ENCODE data around the gene CD300LG. TPM values are rescaled to one million over a fixed set of nuclear protein-coding genes. Genes with fewer than 3 reads are reported as not detected.
"Not testable (repeated sequence)": the region's sequence is repeated elsewhere in the genome, so short reads cannot be mapped to it uniquely, and the experiment has no call there.

Gene CD300LG
- total and polyA plus RNA-seq, 4 experiments from 2014 or later = not detected

- H3K27me3 ChIP-seq (ENCODE audit: insufficient read depth, low read length) = peaks cover 6% of the 10 kb centered on the region
- DNase-seq = no peak
- intact Hi-C loops (cut with micrococcal nuclease) = no loop called here
- no peak overlapping the region for H3K4me3 Mint-ChIP-seq
- no peaks in the 10 kb centered on the region for H3K36me3 ChIP-seq (ENCODE audit: insufficient read depth, low read length)
- H3K4me1 ChIP-seq (ENCODE audit: insufficient read depth, low read length) = no peaks in the 10 kb centered on the region
- ChIA-PET POLR2A (ENCODE audit: partially characterized antibody) (no interaction called here), CTCF (ENCODE audit: partially characterized antibody) (no interaction called here)
- H3K27ac Mint-ChIP-seq = no peak overlapping the region
- no peaks in the 10 kb centered on the region for H3K9me3 ChIP-seq (ENCODE audit: control insufficient read depth in 1 of 2, low read length in 2 of 2)
- peaks cover 11 to 13% of the 10 kb centered on the region in 2 donors for H3K27me3 Mint-ChIP-seq
- H3K9me3 Mint-ChIP-seq = peaks cover 0 to 4% (median 0%) of the 10 kb centered on the region in 8 donors
- H3K27ac ChIP-seq (ENCODE audit: low read depth, low read length) = no peak overlapping the region
- no peaks in the 10 kb centered on the region for H3K36me3 Mint-ChIP-seq
- H3K4me3 ChIP-seq (ENCODE audit: low read length in 2 of 2) = no peak overlapping the region
- no peaks in the 10 kb centered on the region for H3K4me1 Mint-ChIP-seq
Observed at GRCh38 chr17:43861960-43862359, 15.0 kb downstream of the CD300LG start.

- peaks cover 11 to 21% of the 10 kb centered on the region in 2 donors for H3K27me3 Mint-ChIP-seq
- no peaks in the 10 kb centered on the region for H3K36me3 Mint-ChIP-seq
- no peaks in the 10 kb centered on the region for H3K36me3 ChIP-seq (ENCODE audit: insufficient read depth, low read length)
- POLR2A ChIA-PET (ENCODE audit: partially characterized antibody) = no interaction called here
- H3K27me3 ChIP-seq (ENCODE audit: insufficient read depth, low read length) = no peaks in the 10 kb centered on the region
- H3K4me1 Mint-ChIP-seq = no peaks in the 10 kb centered on the region
- peaks cover 0 to 2% (median 0%) of the 10 kb centered on the region in 8 donors for H3K9me3 Mint-ChIP-seq
- no peak overlapping the region for H3K4me3 ChIP-seq (ENCODE audit: low read length in 2 of 2)
- H3K27ac ChIP-seq (ENCODE audit: low read depth, low read length) = no peak overlapping the region
- CTCF ChIA-PET (ENCODE audit: partially characterized antibody) = interaction anchor here (0.5 to 6.4 kb wide), 2 partner anchors 14 to 136 kb away, joined by 3 to 37 read pairs; no protein-coding TSS in a partner anchor
- no peak for DNase-seq
- no peak overlapping the region for H3K4me3 Mint-ChIP-seq
- H3K27ac Mint-ChIP-seq = no peak overlapping the region
- H3K9me3 ChIP-seq (ENCODE audit: control insufficient read depth in 1 of 2, low read length in 2 of 2) = no peaks in the 10 kb centered on the region
- no peaks in the 10 kb centered on the region for H3K4me1 ChIP-seq (ENCODE audit: insufficient read depth, low read length)
- intact Hi-C loops (cut with micrococcal nuclease) = no loop called here
Observed at GRCh38 chr17:43864161-43864984, 17.4 kb downstream of the CD300LG start.

- Mint-ChIP-seq H3K36me3 (no peaks in the 10 kb centered on the region), H3K27ac (peak overlapping the region in 1 of 7 donors; percentile 25), H3K4me3 (peak overlapping the region in 1 of 8 donors; percentile 23), H3K4me1 (no peaks in the 10 kb centered on the region), H3K9me3 (peaks cover 0 to 2% (median 0%) of the 10 kb centered on the region in 8 donors), H3K27me3 (peaks cover 16 to 26% of the 10 kb centered on the region in 2 donors)
- Histone ChIP-seq H3K36me3 (ENCODE audit: insufficient read depth, low read length) (no peaks in the 10 kb centered on the region), H3K9me3 (ENCODE audit: control insufficient read depth in 1 of 2, low read length in 2 of 2) (no peaks in the 10 kb centered on the region), H3K27ac (ENCODE audit: low read depth, low read length) (no peak overlapping the region), H3K27me3 (ENCODE audit: insufficient read depth, low read length) (no peaks in the 10 kb centered on the region), H3K4me3 (ENCODE audit: low read length in 2 of 2) (no peak overlapping the region), H3K4me1 (ENCODE audit: insufficient read depth, low read length) (no peaks in the 10 kb centered on the region)
- POLR2A ChIA-PET (ENCODE audit: partially characterized antibody) = no interaction called here
- DNase-seq = no peak
- CTCF ChIA-PET (ENCODE audit: partially characterized antibody) = interaction anchor here (0.9 to 6.4 kb wide), 2 partner anchors 10 to 51 kb away, joined by 3 to 37 read pairs; no protein-coding TSS in a partner anchor
- intact Hi-C loops (cut with micrococcal nuclease) = no loop called here
Observed at GRCh38 chr17:43868226-43868994, 21.4 kb downstream of the CD300LG start.

GRCh38 chr17:43869031-43869430 is 22.1 kb downstream of the CD300LG start:
- H3K4me1 Mint-ChIP-seq; H3K4me3 ChIP-seq (ENCODE audit: low read length in 2 of 2); DNase-seq; POLR2A ChIA-PET (ENCODE audit: partially characterized antibody); H3K9me3 Mint-ChIP-seq; H3K4me3 Mint-ChIP-seq; H3K27ac ChIP-seq (ENCODE audit: low read depth, low read length); H3K36me3 ChIP-seq (ENCODE audit: insufficient read depth, low read length); H3K27me3 ChIP-seq (ENCODE audit: insufficient read depth, low read length); intact Hi-C loops (cut with micrococcal nuclease); H3K9me3 ChIP-seq (ENCODE audit: control insufficient read depth in 1 of 2, low read length in 2 of 2); H3K36me3 Mint-ChIP-seq; H3K27ac Mint-ChIP-seq; H3K4me1 ChIP-seq (ENCODE audit: insufficient read depth, low read length): not testable (repeated sequence)
- CTCF ChIA-PET (ENCODE audit: partially characterized antibody) = interaction anchor here (0.9 to 6.4 kb wide), 2 partner anchors 10 to 51 kb away, joined by 3 to 37 read pairs; no protein-coding TSS in a partner anchor
- H3K27me3 Mint-ChIP-seq = peaks cover 15 to 28% of the 10 kb centered on the region in 2 donors

GRCh38 chr17:43871946-43872690 is 25.1 kb downstream of the CD300LG start:
- intact Hi-C loops (cut with micrococcal nuclease) = no loop called here
- H3K9me3 Mint-ChIP-seq = peaks cover 0 to 2% (median 0%) of the 10 kb centered on the region in 8 donors
- H3K27ac ChIP-seq (ENCODE audit: low read depth, low read length) = no peak overlapping the region
- no peaks in the 10 kb centered on the region for H3K36me3 Mint-ChIP-seq
- peaks cover 12 to 23% of the 10 kb centered on the region in 2 donors for H3K27me3 Mint-ChIP-seq
- CTCF ChIA-PET (ENCODE audit: partially characterized antibody) = no interaction called here
- no peak for DNase-seq
- no peak overlapping the region for H3K4me3 Mint-ChIP-seq
- H3K4me1 ChIP-seq (ENCODE audit: insufficient read depth, low read length) = no peaks in the 10 kb centered on the region
- H3K27me3 ChIP-seq (ENCODE audit: insufficient read depth, low read length) = no peaks in the 10 kb centered on the region
- no peak overlapping the region for H3K27ac Mint-ChIP-seq
- POLR2A ChIA-PET (ENCODE audit: partially characterized antibody) = no interaction called here
- no peak overlapping the region for H3K4me3 ChIP-seq (ENCODE audit: low read length in 2 of 2)
- H3K36me3 ChIP-seq (ENCODE audit: insufficient read depth, low read length) = no peaks in the 10 kb centered on the region
- no peaks in the 10 kb centered on the region for H3K4me1 Mint-ChIP-seq
- H3K9me3 ChIP-seq (ENCODE audit: control insufficient read depth in 1 of 2, low read length in 2 of 2) = no peaks in the 10 kb centered on the region

- Mint-ChIP-seq H3K27me3 (peaks cover 12 to 19% of the 10 kb centered on the region in 2 donors), H3K27ac (no peak overlapping the region), H3K4me1 (no peaks in the 10 kb centered on the region), H3K4me3 (no peak overlapping the region), H3K36me3 (no peaks in the 10 kb centered on the region), H3K9me3 (peaks cover 0 to 2% (median 0%) of the 10 kb centered on the region in 8 donors)
- DNase-seq = no peak
- intact Hi-C loops (cut with micrococcal nuclease) = no loop called here
- Histone ChIP-seq H3K36me3 (ENCODE audit: insufficient read depth, low read length) (no peaks in the 10 kb centered on the region), H3K9me3 (ENCODE audit: control insufficient read depth in 1 of 2, low read length in 2 of 2) (no peaks in the 10 kb centered on the region), H3K27ac (ENCODE audit: low read depth, low read length) (no peak overlapping the region), H3K4me1 (ENCODE audit: insufficient read depth, low read length) (no peaks in the 10 kb centered on the region), H3K27me3 (ENCODE audit: insufficient read depth, low read length) (no peaks in the 10 kb centered on the region), H3K4me3 (ENCODE audit: low read length in 2 of 2) (no peak overlapping the region)
- ChIA-PET POLR2A (ENCODE audit: partially characterized antibody) (no interaction called here), CTCF (ENCODE audit: partially characterized antibody) (no interaction called here)
Observed at GRCh38 chr17:43873091-43873490, 26.1 kb downstream of the CD300LG start.

- H3K9me3 ChIP-seq (ENCODE audit: control insufficient read depth in 1 of 2, low read length in 2 of 2) = no peaks in the 10 kb centered on the region
- H3K27ac Mint-ChIP-seq = no peak overlapping the region
- no peak for DNase-seq
- CTCF ChIA-PET (ENCODE audit: partially characterized antibody) = no interaction called here
- no peaks in the 10 kb centered on the region for H3K36me3 Mint-ChIP-seq
- intact Hi-C loops (cut with micrococcal nuclease) = no loop called here
- H3K4me3 ChIP-seq (ENCODE audit: low read length in 2 of 2) = no peak overlapping the region
- peaks cover 0 to 3% (median 0%) of the 10 kb centered on the region in 4 donors for H3K4me1 Mint-ChIP-seq
- H3K27me3 Mint-ChIP-seq = peaks cover 9 to 12% of the 10 kb centered on the region in 2 donors
- H3K9me3 Mint-ChIP-seq = no peaks in the 10 kb centered on the region
- no peak overlapping the region for H3K27ac ChIP-seq (ENCODE audit: low read depth, low read length)
- no peaks in the 10 kb centered on the region for H3K36me3 ChIP-seq (ENCODE audit: insufficient read depth, low read length)
- no peaks in the 10 kb centered on the region for H3K4me1 ChIP-seq (ENCODE audit: insufficient read depth, low read length)
- H3K4me3 Mint-ChIP-seq = no peak overlapping the region
- no peaks in the 10 kb centered on the region for H3K27me3 ChIP-seq (ENCODE audit: insufficient read depth, low read length)
- POLR2A ChIA-PET (ENCODE audit: partially characterized antibody) = no interaction called here
Observed at GRCh38 chr17:43873815-43874214, 26.8 kb downstream of the CD300LG start.
